ENCODE data around the gene PTAR1.

- TF ChIP-seq CTCF (conservative IDR thresholded peaks at IDR 0.05; ENCODE audit: low read length) (no peak), EZH2phosphoT487 (IDR thresholded peaks at IDR 0.05; ENCODE audit: borderline replicate concordance) (no peak)
Measured at GRCh38 chr9:69759421-69760277, at the start of gene PTAR1.

All from Loucy (cell line).